Fibroblast of lung (primary cell): ENCODE measurements around the gene NAXD.

ENCODE experiments used
- EZH2 ChIP-seq: IDR thresholded peaks from 2 replicates; pipeline ENCODE4 v1.5.1; 2012; ENCODE audit warnings: low read length, control low read depth, mild to moderate bottlenecking; ENCODE audit errors: missing control alignments
- TF ChIP-seq, protein P1 (sequence below), 2 donors: IDR thresholded peaks in 1 of 2; conservative IDR thresholded peaks in 1 of 2; 1 replicate in 1 of 2; 2 replicates in 1 of 2; pipeline ENCODE4 v1.5.1; 2011 to 2012; ENCODE audit warnings: low read length in 2 of 2, control low read depth in 1 of 2, inconsistent platforms in 1 of 2, low read depth in 1 of 2, mild to moderate bottlenecking in 1 of 2

DNA sequence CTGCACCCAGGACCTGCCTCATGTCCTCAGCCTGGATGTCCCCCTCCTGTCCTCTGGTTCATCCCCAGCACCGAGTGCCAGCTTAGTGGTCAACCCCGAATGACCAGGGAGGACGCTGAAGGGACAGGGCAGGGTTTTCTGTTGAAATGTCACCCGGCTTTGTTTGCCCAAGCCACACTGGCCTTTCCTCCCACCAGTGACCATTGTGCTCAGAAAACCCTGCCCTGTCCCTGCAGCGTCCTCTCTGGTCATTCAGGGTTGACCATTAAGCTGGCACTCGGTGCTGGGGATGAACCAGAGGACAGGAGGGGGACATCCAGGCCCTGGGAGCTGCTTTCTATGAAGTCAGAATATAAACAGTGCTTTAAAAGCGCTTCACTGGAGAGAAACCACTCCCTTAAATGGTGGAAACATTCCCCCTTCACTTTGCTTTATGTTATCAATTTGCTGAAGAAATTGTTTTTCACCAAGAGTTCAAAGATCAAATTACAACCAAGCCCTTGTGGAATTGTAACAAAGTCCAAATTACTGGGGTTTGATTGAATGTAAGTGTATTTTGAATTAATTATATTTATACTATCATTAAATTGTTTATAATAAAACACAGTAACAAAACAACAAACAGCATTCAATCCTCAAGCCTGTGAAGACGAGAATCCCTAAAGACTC is 69.2 kb downstream of the NAXD start:
- TF ChIP-seq, protein P1, sequence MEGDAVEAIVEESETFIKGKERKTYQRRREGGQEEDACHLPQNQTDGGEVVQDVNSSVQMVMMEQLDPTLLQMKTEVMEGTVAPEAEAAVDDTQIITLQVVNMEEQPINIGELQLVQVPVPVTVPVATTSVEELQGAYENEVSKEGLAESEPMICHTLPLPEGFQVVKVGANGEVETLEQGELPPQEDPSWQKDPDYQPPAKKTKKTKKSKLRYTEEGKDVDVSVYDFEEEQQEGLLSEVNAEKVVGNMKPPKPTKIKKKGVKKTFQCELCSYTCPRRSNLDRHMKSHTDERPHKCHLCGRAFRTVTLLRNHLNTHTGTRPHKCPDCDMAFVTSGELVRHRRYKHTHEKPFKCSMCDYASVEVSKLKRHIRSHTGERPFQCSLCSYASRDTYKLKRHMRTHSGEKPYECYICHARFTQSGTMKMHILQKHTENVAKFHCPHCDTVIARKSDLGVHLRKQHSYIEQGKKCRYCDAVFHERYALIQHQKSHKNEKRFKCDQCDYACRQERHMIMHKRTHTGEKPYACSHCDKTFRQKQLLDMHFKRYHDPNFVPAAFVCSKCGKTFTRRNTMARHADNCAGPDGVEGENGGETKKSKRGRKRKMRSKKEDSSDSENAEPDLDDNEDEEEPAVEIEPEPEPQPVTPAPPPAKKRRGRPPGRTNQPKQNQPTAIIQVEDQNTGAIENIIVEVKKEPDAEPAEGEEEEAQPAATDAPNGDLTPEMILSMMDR (conservative IDR thresholded peaks at IDR 0.05 in 1 of 2, IDR thresholded peaks at IDR 0.05 in 1 of 2; ENCODE audit: low read depth in 1 of 2, low read length in 2 of 2): no peak
- TF ChIP-seq EZH2: no peak
